CD4-positive, alpha-beta T cell treated with Interleukin-10 for 1 hour (primary cell): ENCODE measurements around the gene SLC44A5.

Experiments
- DNase-seq: peaks from one replicate; pipeline ENCODE4 v3.0.0-alpha.2; 2020

The SLC44A5 gene

GRCh38 chr1:75588779-75589475 lies 22.0 kb downstream of the SLC44A5 start:
- DNase-seq, result no peak

GRCh38 chr1:75587692-75588091 lies 23.2 kb downstream of the SLC44A5 start:
- no peak for DNase-seq

GRCh38 chr1:75583282-75583681 lies 27.6 kb downstream of the SLC44A5 start:
- no peak for DNase-seq

GRCh38 chr1:75582725-75583261 lies 28.1 kb downstream of the SLC44A5 start:
- no peak for DNase-seq

- no peak for DNase-seq
These were observed 31.9 kb downstream of the SLC44A5 start for GRCh38 chr1:75579046-75579445.

- DNase-seq, result no peak
These were observed 35.1 kb downstream of the SLC44A5 start for GRCh38 chr1:75575837-75576236.

GRCh38 chr1:75567191-75567590 lies 43.7 kb downstream of the SLC44A5 start:
- DNase-seq, result no peak

- no peak for DNase-seq
These were observed 51.1 kb downstream of the SLC44A5 start for GRCh38 chr1:75559800-75560199.

GRCh38 chr1:75559136-75559535 lies 51.8 kb downstream of the SLC44A5 start:
- no peak for DNase-seq

GRCh38 chr1:75554870-75555269 lies 56.0 kb downstream of the SLC44A5 start:
- no peak for DNase-seq

GRCh38 chr1:75554181-75554580 lies 56.7 kb downstream of the SLC44A5 start:
- DNase-seq, result no peak

GRCh38 chr1:75550559-75550958 lies 60.4 kb downstream of the SLC44A5 start:
- no peak for DNase-seq

- DNase-seq, result no peak
These were observed 62.0 kb downstream of the SLC44A5 start for GRCh38 chr1:75548721-75549480.

- no peak for DNase-seq
These were observed 67.2 kb downstream of the SLC44A5 start for GRCh38 chr1:75543705-75544104.

GRCh38 chr1:75542818-75543570 lies 67.9 kb downstream of the SLC44A5 start:
- no peak for DNase-seq

GRCh38 chr1:75539230-75540116 lies 71.4 kb downstream of the SLC44A5 start:
- DNase-seq, result no peak

- no peak for DNase-seq
These were observed 77.8 kb downstream of the SLC44A5 start for GRCh38 chr1:75533085-75533484.

GRCh38 chr1:75531570-75531969 lies 79.3 kb downstream of the SLC44A5 start:
- no peak for DNase-seq

GRCh38 chr1:75529488-75529887 lies 81.4 kb downstream of the SLC44A5 start:
- DNase-seq, result no peak

GRCh38 chr1:75528001-75528400 lies 82.9 kb downstream of the SLC44A5 start:
- no peak for DNase-seq

- DNase-seq, result no peak
These were observed 88.5 kb downstream of the SLC44A5 start for GRCh38 chr1:75522389-75522788.

- no peak for DNase-seq
These were observed 89.3 kb downstream of the SLC44A5 start for GRCh38 chr1:75521658-75522057.
